CD4-positive, alpha-beta T cell treated with Interleukin-2 at 100 ng/mL for 4 hours (primary cell): Measurements from ENCODE around the gene RER1.

Source experiments
- DNase-seq: peaks from one replicate; pipeline ENCODE4 v3.0.0-alpha.2; 2020; ENCODE audit warnings: low spot score

Gene RER1

GRCh38 chr1:2446861-2447260 is 55.2 kb downstream of the RER1 start:
- DNase-seq = no peak

GRCh38 chr1:2447276-2448097 is 55.8 kb downstream of the RER1 start:
- DNase-seq = no peak

GRCh38 chr1:2448098-2448445 is 56.4 kb downstream of the RER1 start:
- DNase-seq = no peak

- DNase-seq = no peak
Measured at GRCh38 chr1:2449636-2450454, 58.2 kb downstream of the RER1 start.

- no peak for DNase-seq
Measured at GRCh38 chr1:2451741-2452140, 60.1 kb downstream of the RER1 start.

- DNase-seq = no peak
Measured at GRCh38 chr1:2452201-2452931, 60.7 kb downstream of the RER1 start.

- no peak for DNase-seq
Measured at GRCh38 chr1:2452932-2453315, 61.3 kb downstream of the RER1 start.

GRCh38 chr1:2454227-2454626 is 62.6 kb downstream of the RER1 start:
- no peak for DNase-seq
